Stimulated activated CD4-positive, alpha-beta T cell treated with anti-CD3 and anti-CD28 coated beads, TNF-alpha, amount 100 ng/mL, for 24 hours (primary cell): ENCODE measurements around the gene RPL12.

Source experiments
- DNase-seq, 3 experiments: peaks; one replicate each; pipeline ENCODE4 v3.0.0-alpha.2; 2020; ENCODE audit warnings: low read depth in 3 of 3

The RPL12 gene

DNA sequence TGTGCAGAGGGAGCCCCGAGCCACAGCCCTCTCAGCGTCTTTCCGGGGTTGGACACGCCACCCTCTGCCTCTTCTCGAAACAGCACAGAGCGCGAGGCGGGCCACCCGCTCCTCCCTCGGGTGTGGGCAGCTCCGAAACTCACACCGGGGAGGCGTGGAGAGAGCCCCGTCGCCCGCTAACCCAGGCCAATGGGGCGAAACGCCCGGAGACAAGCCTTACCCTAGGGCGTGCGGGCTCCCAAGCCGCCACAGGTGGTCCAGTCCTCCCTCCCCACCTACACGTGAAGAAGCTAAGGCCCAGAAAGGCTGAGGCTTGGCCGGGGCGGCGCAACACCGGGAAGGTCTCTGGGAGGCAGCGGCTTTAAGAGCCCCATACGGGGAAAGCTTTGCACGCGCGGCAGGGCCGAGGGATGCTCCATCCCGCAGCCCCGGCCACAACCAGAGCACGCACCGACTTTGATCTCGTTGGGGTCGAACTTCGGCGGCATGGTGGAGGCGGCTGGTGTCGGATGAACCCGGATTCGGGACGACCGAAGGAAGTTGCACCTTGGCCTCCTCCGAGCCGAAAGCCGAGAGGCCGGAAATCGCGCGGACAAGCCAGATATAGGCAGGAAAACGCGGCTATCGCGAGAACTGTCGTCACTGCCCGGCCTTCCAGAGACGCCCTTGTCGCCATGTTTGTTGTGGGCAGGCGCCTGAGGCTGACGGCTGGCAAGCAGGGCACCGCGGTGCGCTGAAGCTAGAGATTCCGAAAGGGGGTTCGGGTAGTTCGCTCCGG, at the start of gene RPL12, which contains the start of gene LRSAM1:
RPL12 (minus strand) TSS at position 577 of the 778 bp plus-strand sequence; CDS start at position 488, 89 bp downstream.
LRSAM1 (plus strand) TSS at position 681 of the 778 bp plus-strand sequence. CDS start 3,018 bp downstream, outside the sequence.
- peak; percentile 96 to 98 (median 97) for DNase-seq

DNA sequence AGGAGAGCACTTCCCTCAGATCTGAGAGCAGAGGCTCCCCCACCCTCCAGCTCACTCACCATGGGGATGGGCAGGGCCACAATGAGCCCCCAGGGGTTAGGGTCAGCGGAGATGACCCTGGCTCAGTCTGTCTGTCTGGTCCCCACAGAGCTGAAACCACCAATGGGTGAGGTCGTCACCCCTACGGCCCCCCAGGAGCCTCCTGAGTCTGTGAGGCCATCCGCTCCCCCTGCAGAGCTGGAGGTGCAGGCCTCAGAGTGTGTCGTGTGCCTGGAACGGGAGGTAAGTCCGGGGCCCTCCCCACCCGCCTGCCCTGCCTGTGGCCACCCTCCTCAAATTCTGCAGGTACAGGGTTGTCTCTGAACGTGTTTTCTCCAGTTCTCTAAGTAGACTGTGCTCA, 49.7 kb upstream of the RPL12 start:
- DNase-seq = no peak

DNA sequence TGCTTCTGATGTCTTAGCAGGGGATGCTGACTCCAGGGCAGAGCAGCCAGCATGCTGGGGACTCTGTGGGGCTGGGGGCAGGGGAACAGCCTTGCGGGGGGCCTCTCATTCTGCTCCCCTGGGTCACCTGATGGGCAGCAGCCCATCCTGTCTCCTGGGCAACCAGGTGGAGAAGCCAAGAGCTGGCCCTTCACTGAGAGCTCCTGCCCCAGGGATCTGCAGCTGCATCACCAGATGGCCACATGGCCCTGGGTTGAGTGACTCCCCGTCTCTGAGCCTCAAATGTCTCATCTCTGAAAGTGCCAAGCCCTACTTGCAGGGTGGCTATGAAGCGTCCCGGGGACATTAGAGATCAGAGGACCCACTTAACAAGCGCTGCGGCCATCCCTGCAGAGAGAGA, 49.2 kb upstream of the RPL12 start:
- DNase-seq = no peak

DNA sequence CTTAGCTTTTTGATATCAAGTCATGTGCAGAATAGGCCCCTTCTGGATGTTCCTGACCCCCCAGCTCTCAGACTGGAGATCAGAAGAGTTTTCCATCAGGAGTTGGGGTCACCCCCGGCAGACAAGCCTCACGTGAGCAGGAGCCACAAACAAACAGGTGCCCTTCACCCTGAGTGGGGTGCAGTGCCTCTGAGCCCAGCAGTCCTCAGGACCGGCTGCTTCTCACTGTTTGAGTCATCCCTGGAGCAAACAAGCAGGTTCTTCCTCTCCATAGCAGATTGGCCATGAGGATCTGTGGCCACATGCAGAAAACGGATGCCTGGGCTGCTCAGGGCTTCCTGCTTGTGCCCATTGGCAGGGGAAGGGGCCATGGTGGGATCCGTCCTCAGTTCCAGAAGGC, 47.1 kb upstream of the RPL12 start:
- DNase-seq = no peak

DNA sequence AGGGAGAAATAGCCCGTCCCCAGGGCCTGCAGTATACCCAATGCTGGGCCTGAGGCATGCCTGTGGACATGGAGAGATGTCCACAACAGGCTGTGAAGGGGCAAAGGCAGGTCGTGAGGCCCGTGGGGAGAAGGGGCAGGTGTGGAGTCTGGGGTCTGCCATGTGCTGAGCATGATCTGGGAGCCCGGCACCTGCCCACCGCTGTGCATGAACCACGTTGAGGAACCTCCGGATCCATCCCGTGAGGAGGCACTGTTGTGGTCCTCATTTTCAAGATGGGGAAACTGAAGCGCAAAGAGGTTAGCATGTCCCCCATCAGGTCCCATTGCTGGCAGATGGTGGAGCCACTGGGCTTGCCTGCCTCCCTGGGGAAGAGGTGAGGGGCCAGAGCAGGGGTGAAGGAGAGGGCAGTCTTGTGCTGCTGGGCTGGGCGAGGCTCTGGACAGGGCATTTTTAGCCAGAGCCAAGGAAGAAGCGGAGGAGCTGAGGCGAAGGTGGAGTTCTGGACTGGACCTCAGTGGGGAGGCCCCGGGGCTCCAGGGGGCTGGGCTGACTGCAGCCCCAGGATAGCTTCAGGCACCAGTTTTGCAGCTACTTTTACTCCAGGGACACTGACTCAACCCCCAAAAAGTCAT, 46.6 kb upstream of the RPL12 start:
- DNase-seq = no peak

DNA sequence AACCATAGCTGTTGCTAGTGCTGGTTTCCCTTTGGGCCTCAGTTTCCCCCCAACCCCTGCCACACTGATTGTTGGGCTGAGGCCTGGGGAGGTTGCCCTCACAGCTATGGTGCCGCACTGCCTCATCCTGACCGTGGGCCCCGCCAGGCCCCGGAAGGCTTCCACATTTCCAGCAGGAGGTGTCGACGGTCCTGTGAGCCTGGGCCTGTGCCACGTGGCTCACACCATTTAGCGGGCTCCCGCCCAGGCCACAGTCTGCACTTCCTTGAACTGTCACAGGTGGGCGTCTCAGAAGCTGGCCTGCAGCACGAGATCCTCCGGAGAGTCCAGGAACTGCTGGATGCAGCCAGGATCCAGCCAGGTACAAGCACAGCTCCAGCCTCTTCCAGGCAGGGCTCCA, 45.8 kb upstream of the RPL12 start:
- DNase-seq = no peak

DNA sequence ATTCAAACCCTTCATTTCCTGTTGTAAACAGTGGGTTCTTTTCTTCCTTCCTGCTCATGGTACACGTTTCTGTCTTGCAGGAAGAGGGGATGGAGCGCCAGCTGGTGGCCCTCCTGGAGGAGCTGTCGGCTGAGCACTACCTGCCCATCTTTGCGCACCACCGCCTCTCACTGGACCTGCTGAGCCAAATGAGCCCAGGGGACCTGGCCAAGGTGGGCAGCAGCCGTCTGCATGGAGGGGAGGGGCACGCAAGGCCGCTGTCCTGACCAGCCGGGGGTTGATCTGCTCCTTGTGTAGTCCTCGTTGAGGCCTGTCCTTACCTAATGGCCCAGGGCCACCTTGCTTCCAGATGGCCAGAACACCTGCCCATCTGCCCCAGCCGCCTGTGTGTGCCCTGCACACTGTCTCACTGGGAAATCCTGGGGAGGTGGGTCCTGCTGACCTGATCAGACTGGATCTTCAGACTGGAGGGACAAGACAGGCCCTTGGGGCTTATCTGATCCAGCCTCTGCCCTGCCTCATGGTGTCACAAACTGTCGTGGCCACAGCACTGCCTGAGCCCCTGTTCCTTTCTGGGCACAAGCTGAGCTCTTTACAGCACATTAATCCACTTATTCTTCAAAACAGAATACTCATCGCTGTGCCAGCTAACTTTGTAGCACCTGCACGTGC, 44.8 kb upstream of the RPL12 start:
- no peak for DNase-seq

DNA sequence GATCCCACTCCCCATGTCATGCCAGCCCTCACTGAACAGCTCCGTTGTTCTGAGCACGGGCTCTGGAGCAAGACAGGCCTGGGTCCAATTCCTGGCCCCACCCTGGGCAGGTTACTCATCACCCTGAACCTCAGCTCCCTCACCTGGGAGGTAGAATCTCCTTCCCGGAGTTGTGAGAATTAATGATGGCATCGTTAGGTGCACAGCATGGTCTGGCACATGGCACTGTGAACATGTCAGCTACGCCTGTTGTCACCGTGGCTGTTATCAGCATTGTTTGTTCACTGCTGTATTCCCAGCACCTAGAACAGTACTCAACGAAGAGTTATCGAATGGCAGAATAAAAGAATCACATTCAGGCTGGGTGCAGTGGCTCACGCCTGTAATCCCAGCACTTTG, 43.1 kb upstream of the RPL12 start:
- no peak for DNase-seq

DNA sequence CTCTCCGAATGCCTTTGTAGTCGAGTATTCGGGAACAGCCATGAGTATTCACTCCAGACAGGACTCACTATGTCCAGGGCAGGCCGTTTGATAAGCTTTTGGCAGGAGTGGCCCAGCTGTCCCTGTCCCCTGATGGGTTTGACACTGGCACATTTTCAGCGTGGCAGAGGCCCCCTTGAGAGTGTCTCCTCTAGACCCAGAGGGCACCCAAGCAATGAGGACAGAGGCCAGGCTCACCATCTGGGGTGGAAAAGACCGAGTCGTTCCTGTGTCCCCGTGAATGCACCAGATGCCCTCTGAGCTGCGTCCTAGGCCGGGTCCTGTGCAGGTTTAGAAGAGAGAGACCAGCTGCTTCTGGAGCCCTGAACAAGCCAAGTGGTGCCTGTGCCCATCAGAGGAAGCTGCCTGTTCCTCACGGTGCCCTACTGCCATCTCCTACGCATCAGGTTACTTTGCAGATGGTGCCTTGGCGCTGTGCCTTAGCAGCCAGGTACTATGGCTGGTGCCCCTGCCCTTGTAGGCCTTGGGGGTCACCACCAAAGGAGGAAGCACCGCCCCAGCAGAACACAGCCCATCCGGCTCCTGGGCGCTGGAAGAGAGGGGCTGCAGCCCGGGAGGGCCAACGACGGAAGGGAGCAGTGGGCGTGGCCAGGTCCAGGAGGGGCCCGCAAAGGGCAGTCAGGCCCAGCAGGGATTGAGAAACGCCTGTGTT, 42.5 kb upstream of the RPL12 start:
- DNase-seq = no peak

DNA sequence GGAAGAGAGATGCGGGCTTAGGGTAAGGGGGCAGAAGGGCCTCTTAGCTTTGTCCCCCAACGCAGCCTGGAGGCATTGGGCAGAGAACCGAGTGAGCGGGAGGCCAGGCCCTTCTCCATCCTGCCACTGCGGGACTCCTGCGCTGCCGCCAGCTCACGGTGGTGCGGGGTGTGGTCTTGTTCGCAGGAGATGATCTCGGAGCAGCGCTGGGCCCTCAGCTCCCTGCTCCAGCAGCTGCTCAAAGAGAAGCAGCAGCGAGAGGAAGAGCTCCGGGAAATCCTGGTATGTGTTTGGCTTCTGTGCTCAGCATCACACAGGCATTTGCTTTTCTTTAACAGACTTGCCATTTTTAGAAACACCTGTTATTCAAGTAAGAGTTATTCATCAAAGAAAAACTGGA, 41.4 kb upstream of the RPL12 start:
- no peak for DNase-seq

DNA sequence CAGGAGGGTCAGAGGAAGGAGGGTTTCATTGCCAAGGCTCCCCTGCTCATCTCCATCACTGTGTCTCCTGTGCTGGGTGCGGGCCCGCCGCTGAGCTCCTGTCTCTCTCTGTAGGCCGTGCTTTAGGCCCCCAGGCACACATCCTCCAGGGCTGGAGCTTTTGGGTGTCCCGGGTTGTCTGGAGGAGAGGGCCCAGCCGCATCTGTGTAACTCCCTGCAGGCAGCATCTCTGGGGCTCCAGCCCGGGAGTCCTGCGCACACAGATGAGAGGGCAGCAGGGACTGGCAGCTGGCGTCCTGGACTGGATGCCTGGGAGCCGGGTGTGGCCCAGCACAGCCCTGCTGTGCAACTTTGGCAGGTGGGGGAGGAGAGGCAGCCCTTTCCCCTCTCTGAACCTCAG, 40.3 kb upstream of the RPL12 start:
- no peak for DNase-seq

DNA sequence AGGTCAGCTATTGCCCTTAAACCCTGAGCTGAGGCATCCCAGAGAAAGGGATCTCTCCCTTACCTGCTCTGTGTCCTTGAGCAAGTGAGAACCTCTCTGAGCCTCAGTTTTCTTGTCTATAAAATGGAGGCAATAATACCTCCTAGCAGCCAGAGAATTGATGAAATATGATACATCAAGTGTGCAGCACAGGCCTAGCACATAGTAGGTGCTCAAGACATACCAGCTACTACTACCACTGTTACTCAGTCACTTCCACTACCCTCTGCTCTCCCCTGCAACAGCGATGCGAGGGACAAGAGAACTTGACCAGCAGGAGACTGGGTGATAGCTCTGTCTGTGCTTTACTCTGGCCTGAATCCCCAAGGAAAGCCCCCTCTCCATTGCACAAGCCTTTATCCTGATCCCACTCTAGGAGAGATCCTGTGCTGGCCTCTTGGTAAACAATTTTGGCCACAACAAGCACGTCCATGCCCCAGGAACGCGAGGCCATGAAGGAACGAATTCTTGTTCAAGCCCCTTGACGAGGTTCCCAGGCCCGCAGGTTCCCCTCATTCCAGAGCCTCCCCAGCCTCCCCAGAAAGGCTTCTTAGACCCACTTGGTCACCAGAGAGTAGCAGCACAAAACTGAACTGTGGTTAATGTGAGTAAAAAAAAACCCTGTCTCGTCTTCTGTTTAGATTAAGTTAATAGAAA, 39.5 kb upstream of the RPL12 start:
- DNase-seq = no peak

DNA sequence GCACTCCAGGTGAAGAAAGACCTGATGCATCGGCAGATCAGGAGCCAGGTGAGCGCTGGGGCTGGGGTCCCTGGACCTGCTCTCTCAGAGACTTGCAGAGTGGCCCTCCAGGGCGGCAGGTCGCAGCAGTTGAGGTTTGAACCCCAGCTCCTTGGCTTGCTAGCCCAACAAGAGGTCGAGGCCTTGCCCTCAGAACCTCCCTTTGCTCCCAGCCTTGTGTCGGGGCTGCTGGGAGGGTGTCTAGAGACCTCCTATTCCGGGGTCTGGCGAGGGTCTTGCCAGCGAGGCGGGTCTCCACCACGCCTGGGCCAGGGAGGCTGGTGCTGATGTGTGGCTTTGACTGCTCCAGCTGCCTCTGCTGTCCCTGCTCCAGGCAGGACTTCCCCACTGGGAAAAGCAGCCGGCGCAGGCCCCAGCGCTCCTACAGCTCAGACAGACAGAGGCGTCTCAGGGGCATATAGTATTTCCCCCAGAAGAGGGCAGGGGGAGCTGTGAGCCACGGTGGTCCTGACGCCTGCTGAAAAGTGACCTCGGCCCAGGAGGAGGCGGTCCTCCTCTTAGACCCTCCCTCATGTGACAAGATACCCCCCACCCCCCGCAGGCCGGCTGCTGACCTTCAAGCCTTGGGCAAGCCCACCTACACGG, 38.4 kb upstream of the RPL12 start:
- DNase-seq = no peak

DNA sequence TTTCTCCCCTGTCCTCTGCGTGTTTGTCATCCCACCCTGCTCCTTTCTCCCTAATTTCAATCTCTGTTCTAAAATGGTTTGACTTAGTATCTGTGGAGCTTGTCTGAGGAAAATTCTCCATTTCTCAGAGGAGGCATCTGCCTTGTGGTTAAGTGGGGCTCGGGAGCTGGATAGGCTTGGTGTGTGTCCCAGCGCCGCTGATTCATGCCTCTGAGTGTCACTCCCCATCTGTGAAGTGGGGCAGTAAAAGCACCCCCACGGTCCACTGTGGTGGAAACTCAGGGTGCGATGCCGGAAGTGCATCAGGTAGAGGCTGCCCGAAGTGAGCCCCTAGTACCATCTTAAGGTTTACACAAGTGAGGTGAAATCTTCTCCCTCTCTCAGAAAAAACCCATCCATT, 37.7 kb upstream of the RPL12 start:
- DNase-seq = no peak

DNA sequence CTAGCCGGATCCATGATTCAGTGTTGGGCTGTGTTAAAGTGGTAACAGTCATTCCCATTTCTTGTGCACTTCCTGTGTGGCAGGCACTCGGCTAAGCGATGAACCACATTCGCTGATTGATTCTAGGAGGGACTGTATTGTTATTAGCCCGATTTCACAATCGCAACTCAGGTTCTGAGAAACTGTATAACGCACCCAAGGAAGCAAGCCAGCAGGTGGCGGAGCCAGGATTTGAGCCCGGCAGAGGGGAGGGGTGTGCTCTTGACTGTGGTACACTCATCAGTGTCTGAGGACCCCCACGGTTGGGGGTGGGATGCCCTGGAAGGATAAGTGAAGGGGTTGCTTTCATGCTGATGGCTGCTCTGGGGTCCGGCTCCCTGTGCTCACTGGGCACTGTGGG, 34.8 kb upstream of the RPL12 start:
- DNase-seq = no peak

DNA sequence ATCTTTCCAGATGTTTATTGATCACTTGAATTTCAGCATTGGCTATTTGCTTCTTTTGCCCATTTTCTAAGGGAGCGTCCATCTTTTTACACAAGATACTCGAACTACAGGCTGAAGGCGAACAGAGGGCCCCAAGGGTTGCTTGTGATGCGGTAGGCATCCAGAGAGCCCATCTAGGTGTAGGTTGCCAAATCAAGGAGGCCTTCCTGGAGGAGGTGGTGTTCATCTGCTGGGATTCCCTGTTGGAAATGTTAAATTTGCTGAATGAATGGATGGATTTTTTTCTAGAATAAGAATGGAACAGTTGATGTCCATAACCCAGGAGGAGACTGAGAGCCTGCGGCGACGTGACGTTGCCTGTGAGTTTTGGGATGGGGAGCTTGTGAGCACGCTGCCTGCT, 31.5 kb upstream of the RPL12 start:
- DNase-seq = no peak

DNA sequence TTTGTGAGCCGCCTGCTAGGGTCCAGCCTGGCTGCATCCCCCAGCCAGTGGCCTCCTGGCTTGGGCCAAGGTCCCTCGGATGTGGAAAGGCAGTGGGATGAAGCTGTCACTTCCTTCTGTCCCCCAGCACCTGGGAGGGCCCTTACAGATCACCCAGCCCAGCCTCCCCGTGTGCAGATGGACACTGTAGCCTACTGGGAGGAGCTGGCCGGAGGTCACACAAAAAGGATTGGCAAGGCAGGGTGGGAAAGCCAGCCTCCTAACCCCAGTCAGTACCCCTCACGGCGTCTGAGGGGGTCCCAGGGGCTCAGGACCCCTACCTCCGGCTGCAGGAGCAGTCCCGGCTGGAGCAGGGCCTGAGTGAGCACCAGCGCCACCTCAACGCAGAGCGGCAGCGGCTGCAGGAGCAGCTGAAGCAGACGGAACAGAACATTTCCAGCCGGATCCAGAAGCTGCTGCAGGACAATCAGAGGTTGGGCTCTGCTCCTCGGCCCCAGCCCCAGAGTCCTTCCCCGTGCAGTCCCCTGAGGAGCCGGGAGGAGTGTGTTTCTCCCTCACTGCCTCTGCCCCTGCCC, 28.4 kb upstream of the RPL12 start:
- DNase-seq = no peak

DNA sequence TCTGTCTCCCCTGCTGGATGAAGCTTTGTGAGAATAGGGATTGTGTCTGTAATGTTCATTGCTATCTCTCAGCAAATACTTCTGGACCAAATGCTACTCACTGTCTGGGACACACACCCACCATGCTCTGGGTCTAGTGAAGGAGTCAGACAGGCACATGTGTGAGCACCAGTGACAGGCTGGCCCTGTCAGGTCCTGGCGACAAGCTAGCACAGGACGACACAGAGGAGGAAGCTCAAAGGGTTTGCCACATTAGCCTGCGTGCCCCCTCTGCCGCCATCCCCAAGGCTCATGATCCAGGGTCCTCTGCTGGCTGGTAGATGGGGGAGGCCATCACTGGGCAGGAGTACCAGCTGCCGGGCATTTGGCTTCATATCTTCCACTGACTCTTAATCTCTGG, 23.4 kb upstream of the RPL12 start:
- no peak for DNase-seq

DNA sequence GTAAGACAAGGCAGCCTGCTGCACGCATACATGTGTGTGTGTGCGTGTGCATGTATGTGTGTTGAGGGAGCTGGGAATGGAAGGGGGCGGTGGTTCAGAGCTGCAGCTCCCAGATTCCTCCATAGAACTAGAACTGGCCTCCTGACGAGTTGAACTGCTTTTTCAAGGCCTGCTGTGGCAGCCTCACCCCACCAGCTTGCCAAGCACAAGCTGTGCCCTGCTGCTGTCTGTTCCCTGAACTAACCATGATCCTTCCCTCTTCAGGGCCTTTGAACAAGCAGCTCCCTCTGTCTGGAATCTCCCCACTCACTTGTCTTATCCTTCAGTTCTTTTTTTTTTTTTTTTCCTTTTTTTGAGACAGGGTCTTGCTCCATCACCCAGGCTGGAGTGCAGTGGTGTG, 22.7 kb upstream of the RPL12 start:
- no peak for DNase-seq

DNA sequence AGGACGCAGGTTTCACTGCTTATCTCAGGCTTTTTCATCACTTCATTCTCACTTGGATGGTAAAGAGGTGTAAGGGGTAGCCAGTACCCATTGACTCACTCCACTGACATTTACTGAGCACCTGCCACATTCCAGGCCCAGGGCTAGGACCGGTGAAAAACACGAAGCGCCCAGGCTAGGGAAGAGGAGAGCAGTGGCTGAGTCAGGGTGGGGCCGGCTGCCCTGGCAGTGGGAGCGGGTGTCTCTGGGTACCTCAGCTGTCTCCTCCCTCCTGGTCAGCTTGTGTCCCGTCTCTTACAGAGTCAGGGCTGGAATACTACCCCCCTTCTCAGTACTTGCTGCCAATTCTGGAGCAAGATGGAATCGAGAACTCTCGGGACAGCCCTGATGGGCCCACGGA, 22.3 kb upstream of the RPL12 start:
- DNase-seq = no peak

DNA sequence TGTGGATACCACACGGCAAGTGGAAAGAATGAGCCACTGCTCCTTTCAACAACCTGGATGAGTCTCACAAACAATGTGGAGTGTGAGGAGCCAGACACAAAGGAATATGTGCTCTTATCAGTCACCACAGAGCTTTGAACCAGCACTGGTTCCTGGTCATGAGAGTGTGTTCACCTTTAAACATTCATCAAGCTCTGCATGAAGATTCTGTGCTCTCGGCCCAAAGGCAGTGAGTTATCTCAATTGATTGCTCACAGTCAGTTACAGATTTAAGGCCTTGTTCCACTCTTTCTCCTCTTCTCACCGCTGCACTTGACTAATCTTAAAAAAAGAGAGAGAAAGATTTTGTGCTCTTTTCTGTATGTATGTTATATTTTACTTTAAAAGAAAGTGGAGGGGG, 19.5 kb upstream of the RPL12 start:
- no peak for DNase-seq
